ENCODE data around the gene PAPSS2. TPM values are rescaled to one million over a fixed set of nuclear protein-coding genes. Genes with fewer than 3 reads are reported as not detected.

Gene PAPSS2
- total RNA-seq, 1 donor from 2014 or later = 5.5 TPM

GRCh38 chr10:87705339-87705738, 45.7 kb downstream of the PAPSS2 start:
- TF ChIP-seq CTCF (IDR thresholded peaks at IDR 0.05; ENCODE audit: insufficient read depth, low read length, severe bottlenecking) = no peak
- Histone ChIP-seq H3K27me3 (ENCODE audit: control insufficient read depth, insufficient read depth, low read length) (no peaks in the 10 kb centered on the region), H3K4me3 (ENCODE audit: low read depth, low read length) (no peak overlapping the region), H3K36me3 (ENCODE audit: control insufficient read depth, insufficient read depth, low read length) (no peaks in the 10 kb centered on the region)
- peak; percentile 29 for DNase-seq (ENCODE audit: low read depth)
- FAIRE-seq = no peak

- DNase-seq (ENCODE audit: low read depth) (no peak), FAIRE-seq (peak; percentile 28)
- Histone ChIP-seq H3K36me3 (ENCODE audit: control insufficient read depth, insufficient read depth, low read length) (no peaks in the 10 kb centered on the region), H3K27me3 (ENCODE audit: control insufficient read depth, insufficient read depth, low read length) (no peaks in the 10 kb centered on the region), H3K4me3 (ENCODE audit: low read depth, low read length) (no peak overlapping the region)
- no peak for TF ChIP-seq CTCF (IDR thresholded peaks at IDR 0.05; ENCODE audit: insufficient read depth, low read length, severe bottlenecking)
These were observed 47.1 kb downstream of the PAPSS2 start for GRCh38 chr10:87706731-87707130.

- FAIRE-seq = no peak
- no peak for TF ChIP-seq CTCF (IDR thresholded peaks at IDR 0.05; ENCODE audit: insufficient read depth, low read length, severe bottlenecking)
- H3K36me3 ChIP-seq (ENCODE audit: control insufficient read depth, insufficient read depth, low read length) = no peaks in the 10 kb centered on the region
- no peak overlapping the region for H3K4me3 ChIP-seq (ENCODE audit: low read depth, low read length)
- no peaks in the 10 kb centered on the region for H3K27me3 ChIP-seq (ENCODE audit: control insufficient read depth, insufficient read depth, low read length)
- no peak for DNase-seq (ENCODE audit: low read depth)
These were observed 47.6 kb downstream of the PAPSS2 start for GRCh38 chr10:87707254-87707653.

GRCh38 chr10:87712913-87713616, 53.4 kb downstream of the PAPSS2 start:
- TF ChIP-seq CTCF (IDR thresholded peaks at IDR 0.05; ENCODE audit: insufficient read depth, low read length, severe bottlenecking) = no peak
- DNase-seq (ENCODE audit: low read depth) (no peak), FAIRE-seq (no peak)
- Histone ChIP-seq H3K4me3 (ENCODE audit: low read depth, low read length) (no peak overlapping the region), H3K36me3 (ENCODE audit: control insufficient read depth, insufficient read depth, low read length) (no peaks in the 10 kb centered on the region), H3K27me3 (ENCODE audit: control insufficient read depth, insufficient read depth, low read length) (no peaks in the 10 kb centered on the region)

- DNase-seq (ENCODE audit: low read depth) (no peak), FAIRE-seq (no peak)
- Histone ChIP-seq H3K27me3 (ENCODE audit: control insufficient read depth, insufficient read depth, low read length) (no peaks in the 10 kb centered on the region), H3K36me3 (ENCODE audit: control insufficient read depth, insufficient read depth, low read length) (no peaks in the 10 kb centered on the region), H3K4me3 (ENCODE audit: low read depth, low read length) (no peak overlapping the region)
- TF ChIP-seq CTCF (IDR thresholded peaks at IDR 0.05; ENCODE audit: insufficient read depth, low read length, severe bottlenecking) = no peak
These were observed 54.0 kb downstream of the PAPSS2 start for GRCh38 chr10:87713707-87714106.

All from bronchial epithelial cell (primary cell).